ENCODE results near the gene HSPB7. TPM values are rescaled to one million over a fixed set of nuclear protein-coding genes. Genes with fewer than 3 reads are reported as not detected.

HSPB7 gene
- total and polyA plus RNA-seq, 2 donors (not counting 3 experiments of a cell fraction or from before 2014, with no cell fraction given), result not detected

- dilution Hi-C loops (cut with MboI; ENCODE audit: extremely low pct_ligation_motif_present, low sequenced_read_pairs), result no loop called here
- TF ChIP-seq FOS (IDR thresholded peaks at IDR 0.05; ENCODE audit: borderline replicate concordance, insufficient read depth, low read length), result peak; percentile 30
- TF ChIP-seq JUN (IDR thresholded peaks at IDR 0.05; ENCODE audit: borderline replicate concordance, insufficient read depth, insufficient read length, low read depth), result peak; percentile 47
- no peak for TF ChIP-seq MYC (IDR thresholded peaks at IDR 0.05; ENCODE audit: low read depth, low read length)
- no peak for TF ChIP-seq EZH2 (IDR thresholded peaks at IDR 0.05; ENCODE audit: borderline replicate concordance, low read depth, low read length, severe bottlenecking)
- TF ChIP-seq GATA2 (IDR thresholded peaks at IDR 0.05; ENCODE audit: insufficient read depth, insufficient read length, low read depth, low read length), result no peak
- TF ChIP-seq, protein P1, sequence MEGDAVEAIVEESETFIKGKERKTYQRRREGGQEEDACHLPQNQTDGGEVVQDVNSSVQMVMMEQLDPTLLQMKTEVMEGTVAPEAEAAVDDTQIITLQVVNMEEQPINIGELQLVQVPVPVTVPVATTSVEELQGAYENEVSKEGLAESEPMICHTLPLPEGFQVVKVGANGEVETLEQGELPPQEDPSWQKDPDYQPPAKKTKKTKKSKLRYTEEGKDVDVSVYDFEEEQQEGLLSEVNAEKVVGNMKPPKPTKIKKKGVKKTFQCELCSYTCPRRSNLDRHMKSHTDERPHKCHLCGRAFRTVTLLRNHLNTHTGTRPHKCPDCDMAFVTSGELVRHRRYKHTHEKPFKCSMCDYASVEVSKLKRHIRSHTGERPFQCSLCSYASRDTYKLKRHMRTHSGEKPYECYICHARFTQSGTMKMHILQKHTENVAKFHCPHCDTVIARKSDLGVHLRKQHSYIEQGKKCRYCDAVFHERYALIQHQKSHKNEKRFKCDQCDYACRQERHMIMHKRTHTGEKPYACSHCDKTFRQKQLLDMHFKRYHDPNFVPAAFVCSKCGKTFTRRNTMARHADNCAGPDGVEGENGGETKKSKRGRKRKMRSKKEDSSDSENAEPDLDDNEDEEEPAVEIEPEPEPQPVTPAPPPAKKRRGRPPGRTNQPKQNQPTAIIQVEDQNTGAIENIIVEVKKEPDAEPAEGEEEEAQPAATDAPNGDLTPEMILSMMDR (IDR thresholded peaks at IDR 0.05; ENCODE audit: extremely low read depth in 1 of 2, insufficient read depth in 1 of 2, low read depth in 1 of 2, low read length in 2 of 2), result no peak
- no peak for TF ChIP-seq POLR2AphosphoS5 (IDR thresholded peaks at IDR 0.05; ENCODE audit: insufficient read depth, low read depth, low read length)
- no peak for TF ChIP-seq MAX (IDR thresholded peaks at IDR 0.05; ENCODE audit: insufficient read depth, insufficient read length)
- Histone ChIP-seq H3K9ac (replicated peaks; ENCODE audit: extremely low read depth, insufficient read depth, low read length) (no peak overlapping the region), H3K4me2 (ENCODE audit: insufficient read depth, low read length) (no peak overlapping the region), H3K36me3 (ENCODE audit: control insufficient read depth in 2 of 2, extremely low read depth in 1 of 2, insufficient read depth in 2 of 2, low read length in 2 of 2) (no peaks in the 10 kb centered on the region), H3K4me1 (ENCODE audit: control insufficient read depth, extremely low read depth, insufficient read depth, low read length) (peaks cover 4% of the 10 kb centered on the region), H3K9me1 (replicated peaks; ENCODE audit: control insufficient read depth, extremely low read depth, insufficient read depth, low read length) (no peaks in the 10 kb centered on the region), H3K27ac (ENCODE audit: insufficient read depth, low read depth, low read length) (no peak overlapping the region), H3K27me3 (ENCODE audit: control insufficient read depth in 2 of 2, insufficient read depth in 2 of 2, low read length in 2 of 2) (no peaks in the 10 kb centered on the region), H2AFZ (ENCODE audit: low read depth, low read length) (peak overlapping the region; percentile 50), H3K9me3 (replicated peaks; ENCODE audit: control insufficient read depth, insufficient read depth, low read length) (no peaks in the 10 kb centered on the region), H4K20me1 (replicated peaks; ENCODE audit: control insufficient read depth, extremely low read depth, insufficient read depth, low read length) (no peaks in the 10 kb centered on the region), H3K4me3 (replicated peaks in 1 of 3; ENCODE audit: insufficient read depth in 1 of 3, low read depth in 1 of 3, low read length in 3 of 3) (peak overlapping the region in 1 of 3 experiments; percentile 27), H3K79me2 (ENCODE audit: control insufficient read depth, insufficient read depth, low read length) (no peaks in the 10 kb centered on the region)
- DNase-seq (ENCODE audit: low read depth, low spot score), result peak; percentile 58
- FAIRE-seq, result peak; percentile 64
- no TSS peak for BruUV-seq (replicated peaks)
- intact Hi-C loops (cut with micrococcal nuclease), result no loop called here
- ChIA-PET CTCF (no interaction called here), POLR2A (no interaction called here)
Measured at GRCh38 chr1:16013220-16013907, 4.5 kb downstream of the HSPB7 start.

Measured in endothelial cell of umbilical vein (primary cell).